HEK293 (cell line): ENCODE results near the gene PSMA7.

Experiments
- CTCF ChIA-PET: fragments of 350-600 bp; formaldehyde crosslinking; extraction: SDS; loops from one replicate; lab custom pipeline; 2021; ENCODE audit warnings: antibody characterized with exemption; lab: Yijun Ruan, JAX
- POLR2A ChIA-PET: fragments of 300-600 bp; formaldehyde crosslinking; extraction: SDS; loops from one replicate; lab custom pipeline; 2020; ENCODE audit warnings: antibody characterized with exemption, inconsistent platforms; lab: Yijun Ruan, JAX
- H3K27ac ChIP-seq: fragments of 200-500 bp; sonication (Bioruptor generic); 2 replicates; pipeline ENCODE4 v1.5.1; 2014; ENCODE audit warnings: low read depth, low read length, control low read depth, inconsistent platforms; ENCODE audit errors: extremely low read depth
- H3K36me3 ChIP-seq, 2 experiments: fragments of 200-500 bp in 1 of 2; sonication (Bioruptor generic) in 1 of 2; 1 replicate in 1 of 2; 2 replicates in 1 of 2; pipeline ENCODE4 v1.5.1; 2014 to 2017; ENCODE audit warnings: inconsistent platforms in 2 of 2, low read length in 2 of 2; ENCODE audit not compliant: control insufficient read depth in 2 of 2, insufficient read depth in 1 of 2
- H3K4me1 ChIP-seq: fragments of 200-500 bp; sonication (Bioruptor generic); 2 replicates; pipeline ENCODE4 v1.5.1; 2014; ENCODE audit warnings: mild to moderate bottlenecking, low read length, inconsistent platforms; ENCODE audit not compliant: control insufficient read depth, insufficient read depth
- H3K4me3 ChIP-seq: 2 replicates; pipeline ENCODE4 v1.5.1; 2011; ENCODE audit warnings: low read depth, mild to moderate bottlenecking, control low read depth, low read length, moderate library complexity
- H3K9me3 ChIP-seq: fragments of 200-500 bp; sonication (Bioruptor generic); 2 replicates; pipeline ENCODE4 v1.5.1; 2014; ENCODE audit warnings: low read depth, low read length, inconsistent platforms; ENCODE audit not compliant: control insufficient read depth, insufficient read depth
- INSM2 ChIP-seq: fragments of 450-650 bp; formaldehyde crosslinking; IDR thresholded peaks from 2 replicates; pipeline ENCODE4 v1.5.1; 2016; ENCODE audit warnings: missing biosample characterization, missing genetic modification characterization
- KLF16 ChIP-seq: fragments of 450-650 bp; formaldehyde crosslinking; IDR thresholded peaks from 2 replicates; pipeline ENCODE4 v1.5.1; 2017; ENCODE audit warnings: missing biosample characterization, missing genetic modification characterization
- KLF17 ChIP-seq: fragments of 450-650 bp; formaldehyde crosslinking; IDR thresholded peaks from 2 replicates; pipeline ENCODE4 v1.5.1; 2016; ENCODE audit warnings: missing biosample characterization, missing genetic modification characterization
- RBAK ChIP-seq: fragments of 450-650 bp; formaldehyde crosslinking; IDR thresholded peaks from 2 replicates; pipeline ENCODE4 v1.5.1; 2016; ENCODE audit warnings: missing biosample characterization, missing genetic modification characterization
- SCRT1 ChIP-seq: fragments of 450-650 bp; formaldehyde crosslinking; IDR thresholded peaks from 2 replicates; pipeline ENCODE4 v1.5.1; 2016; ENCODE audit warnings: missing biosample characterization, missing genetic modification characterization, borderline replicate concordance
- SP7 ChIP-seq: fragments of 450-650 bp; formaldehyde crosslinking; IDR thresholded peaks from 2 replicates; pipeline ENCODE4 v1.5.1; 2016; ENCODE audit warnings: missing biosample characterization, missing genetic modification characterization
- WT1 ChIP-seq: fragments of 450-650 bp; formaldehyde crosslinking; IDR thresholded peaks from 2 replicates; pipeline ENCODE4 v1.5.1; 2016; ENCODE audit warnings: missing biosample characterization, missing genetic modification characterization
- YY2 ChIP-seq: fragments of 450-650 bp; formaldehyde crosslinking; IDR thresholded peaks from 2 replicates; pipeline ENCODE4 v1.5.1; 2016; ENCODE audit warnings: missing biosample characterization, missing genetic modification characterization
- ZBTB1 ChIP-seq: fragments of 450-650 bp; formaldehyde crosslinking; IDR thresholded peaks from 2 replicates; pipeline ENCODE4 v1.5.1; 2016; ENCODE audit warnings: missing biosample characterization, missing genetic modification characterization
- ZNF121 ChIP-seq: fragments of 450-650 bp; formaldehyde crosslinking; IDR thresholded peaks from 2 replicates; pipeline ENCODE4 v1.5.1; 2016; ENCODE audit warnings: missing biosample characterization, missing genetic modification characterization
- ZNF133 ChIP-seq: fragments of 450-650 bp; formaldehyde crosslinking; IDR thresholded peaks from 2 replicates; pipeline ENCODE4 v1.5.1; 2016; ENCODE audit warnings: missing biosample characterization, missing genetic modification characterization
- ZNF221 ChIP-seq: fragments of 450-650 bp; formaldehyde crosslinking; IDR thresholded peaks from 2 replicates; pipeline ENCODE4 v1.5.1; 2017; ENCODE audit warnings: missing biosample characterization, missing genetic modification characterization, borderline replicate concordance
- ZNF350 ChIP-seq: fragments of 450-650 bp; formaldehyde crosslinking; IDR thresholded peaks from 2 replicates; pipeline ENCODE4 v1.5.0; 2017; ENCODE audit warnings: missing biosample characterization, mild to moderate bottlenecking, missing genetic modification characterization
- ZNF391 ChIP-seq: fragments of 450-650 bp; formaldehyde crosslinking; IDR thresholded peaks from 2 replicates; pipeline ENCODE4 v1.5.1; 2016; ENCODE audit warnings: low read depth, missing biosample characterization, missing genetic modification characterization, borderline replicate concordance
- ZNF404 ChIP-seq: fragments of 450-650 bp; formaldehyde crosslinking; IDR thresholded peaks from 2 replicates; pipeline ENCODE4 v1.5.1; 2017; ENCODE audit warnings: missing biosample characterization, missing genetic modification characterization
- ZNF449 ChIP-seq: fragments of 450-650 bp; formaldehyde crosslinking; IDR thresholded peaks from 2 replicates; pipeline ENCODE4 v1.5.1; 2017; ENCODE audit warnings: missing biosample characterization, mild to moderate bottlenecking, missing genetic modification characterization, moderate library complexity
- ZNF473 ChIP-seq: fragments of 450-650 bp; formaldehyde crosslinking; IDR thresholded peaks from 2 replicates; pipeline ENCODE4 v1.5.1; 2017; ENCODE audit warnings: missing biosample characterization, missing genetic modification characterization
- ZNF510 ChIP-seq: fragments of 450-650 bp; formaldehyde crosslinking; IDR thresholded peaks from 2 replicates; pipeline ENCODE4 v1.5.1; 2018; ENCODE audit warnings: mild to moderate bottlenecking, missing genetic modification characterization, missing biosample characterization; ENCODE audit not compliant: insufficient replicate concordance
- ZNF514 ChIP-seq: fragments of 450-650 bp; formaldehyde crosslinking; IDR thresholded peaks from 2 replicates; pipeline ENCODE4 v1.5.1; 2016; ENCODE audit warnings: missing biosample characterization, missing genetic modification characterization
- ZNF529 ChIP-seq: fragments of 450-650 bp; formaldehyde crosslinking; IDR thresholded peaks from 2 replicates; pipeline ENCODE4 v1.5.1; 2017; ENCODE audit warnings: missing genetic modification characterization, missing biosample characterization; ENCODE audit not compliant: insufficient replicate concordance
- ZNF548 ChIP-seq: fragments of 450-650 bp; formaldehyde crosslinking; IDR thresholded peaks from 2 replicates; pipeline ENCODE4 v1.5.1; 2016; ENCODE audit warnings: missing biosample characterization, missing genetic modification characterization
- ZNF558 ChIP-seq: fragments of 450-650 bp; formaldehyde crosslinking; IDR thresholded peaks from 2 replicates; pipeline ENCODE4 v1.5.1; 2016; ENCODE audit warnings: missing biosample characterization, missing genetic modification characterization
- ZNF560 ChIP-seq: fragments of 450-650 bp; formaldehyde crosslinking; IDR thresholded peaks from 2 replicates; pipeline ENCODE4 v1.5.1; 2017; ENCODE audit warnings: missing biosample characterization, missing genetic modification characterization, borderline replicate concordance
- ZNF610 ChIP-seq: fragments of 450-650 bp; formaldehyde crosslinking; IDR thresholded peaks from 2 replicates; pipeline ENCODE4 v1.5.1; 2016; ENCODE audit warnings: missing biosample characterization, missing genetic modification characterization, borderline replicate concordance
- ZNF621 ChIP-seq: fragments of 450-650 bp; formaldehyde crosslinking; IDR thresholded peaks from 2 replicates; pipeline ENCODE4 v1.5.1; 2017; ENCODE audit warnings: missing biosample characterization, missing genetic modification characterization
- ZNF624 ChIP-seq: fragments of 450-650 bp; formaldehyde crosslinking; IDR thresholded peaks from 2 replicates; pipeline ENCODE4 v1.5.1; 2017; ENCODE audit warnings: missing biosample characterization, missing genetic modification characterization
- ZNF776 ChIP-seq: fragments of 450-650 bp; formaldehyde crosslinking; IDR thresholded peaks from 2 replicates; pipeline ENCODE4 v1.5.0; 2017; ENCODE audit warnings: missing biosample characterization, missing genetic modification characterization, borderline replicate concordance
- ZNF791 ChIP-seq: fragments of 450-650 bp; formaldehyde crosslinking; IDR thresholded peaks from 2 replicates; pipeline ENCODE4 v1.5.1; 2016; ENCODE audit warnings: missing biosample characterization, missing genetic modification characterization
- ZSCAN16 ChIP-seq: fragments of 450-650 bp; formaldehyde crosslinking; IDR thresholded peaks from 2 replicates; pipeline ENCODE4 v1.5.1; 2016; ENCODE audit warnings: missing biosample characterization, missing genetic modification characterization

PSMA7 gene

GRCh38 chr20:62120990-62121775, 22.0 kb downstream of the PSMA7 start (continued):
- TF ChIP-seq SP7 (tag by site-specific recombination) (peak; percentile 76), ZNF560 (tag by site-specific recombination) (no peak), KLF17 (peak; percentile 60; the same call in 1 of the 2 replicates), ZNF221 (tag by site-specific recombination) (no peak), ZNF449 (peak; percentile 44; the same call in 1 of the 2 replicates), ZNF121 (tag by site-specific recombination) (peak; percentile 85)

GRCh38 chr20:62120365-62120762, 22.8 kb downstream of the PSMA7 start:
- no peak overlapping the region for H3K27ac ChIP-seq
- TF ChIP-seq SCRT1 (tag by site-specific recombination) (no peak), ZNF510 (tag by site-specific recombination) (no peak), ZNF624 (tag by site-specific recombination) (no peak), ZNF558 (tag by site-specific recombination) (no peak), ZNF473 (tag by site-specific recombination) (no peak), ZNF350 (no peak), ZNF449 (no peak), ZNF404 (tag by site-specific recombination) (no peak), KLF16 (no peak), WT1 (no peak), ZNF610 (tag by site-specific recombination) (no peak), ZSCAN16 (tag by site-specific recombination) (no peak), ZNF776 (no peak)
- POLR2A ChIA-PET = no interaction called here

GRCh38 chr20:62119591-62120364, 23.4 kb downstream of the PSMA7 start:
- ChIA-PET CTCF (no interaction called here), POLR2A (interaction anchor here (1.9 kb wide), 1 partner anchor 53 kb away, joined by 6 read pairs; no protein-coding TSS in a partner anchor)
- no peaks in the 10 kb centered on the region for H3K9me3 ChIP-seq
- H3K4me3 ChIP-seq = no peak overlapping the region
- H3K4me1 ChIP-seq = no peaks in the 10 kb centered on the region
- H3K27ac ChIP-seq = no peak overlapping the region
- no peak for TF ChIP-seq ZNF621
- no peak for TF ChIP-seq ZNF133 (tag by site-specific recombination)
- TF ChIP-seq ZNF391 (tag by site-specific recombination) = no peak
- TF ChIP-seq INSM2 = no peak
- TF ChIP-seq ZNF514 (tag by site-specific recombination) = no peak
- no peak for TF ChIP-seq ZBTB1 (tag by site-specific recombination)
- no peak for TF ChIP-seq RBAK (tag by site-specific recombination)
- no peak for TF ChIP-seq ZNF548 (tag by site-specific recombination)
- TF ChIP-seq ZNF529 (tag by site-specific recombination) = no peak
- no peak for TF ChIP-seq YY2 (tag by site-specific recombination)
- TF ChIP-seq ZNF791 (tag by site-specific recombination) = no peak
- H3K36me3 ChIP-seq = peaks cover 1 to 13% of the 10 kb centered on the region in 2 experiments; a peak in 2 of 3 replicates

More at GRCh38 chr20:62120365-62120762, 22.8 kb downstream of the PSMA7 start:
- Histone ChIP-seq H3K9me3 (no peaks in the 10 kb centered on the region), H3K36me3 (peaks cover 6 to 19% of the 10 kb centered on the region in 2 experiments; a peak in 2 of 3 replicates), H3K4me1 (no peaks in the 10 kb centered on the region), H3K4me3 (no peak overlapping the region)
- CTCF ChIA-PET = no interaction called here
